NCI-H524 treated with DMSO at 0.1 percent for 48 hours (cell line): Measurements from ENCODE around the gene GAL3ST1.
A peak's percentile ranks its signal among the peaks of the same experiment; 100 is the strongest.
"Not testable (repeated sequence)": the region's sequence is repeated elsewhere in the genome, so short reads cannot be mapped to it uniquely, and the experiment has no call there.

Experiments used
- DNase-seq: peaks from one replicate; lab custom pipeline; 2025; lab: John Stamatoyannopoulos, UW

The GAL3ST1 gene

GRCh38 chr22:30596886-30597285 is 22.4 kb upstream of the GAL3ST1 start:
- DNase-seq: no peak

- no peak for DNase-seq
Observed at GRCh38 chr22:30596199-30596598, 21.7 kb upstream of the GAL3ST1 start.

GRCh38 chr22:30592360-30592713 is 17.9 kb upstream of the GAL3ST1 start:
- not testable (repeated sequence) for DNase-seq

GRCh38 chr22:30591588-30592359 is 17.3 kb upstream of the GAL3ST1 start, which contains the start of gene PES1:
Gene PES1, minus strand, starts transcription at chr22:30591910. Its CDS starts 77 bp downstream, at chr22:30591833.
- DNase-seq: peak; percentile 94

- DNase-seq: no peak
Observed at GRCh38 chr22:30591191-30591587, 16.7 kb upstream of the GAL3ST1 start.

- no peak for DNase-seq
Observed at GRCh38 chr22:30586414-30586813, 11.9 kb upstream of the GAL3ST1 start.

- no peak for DNase-seq
Observed at GRCh38 chr22:30584441-30584840, 10.0 kb upstream of the GAL3ST1 start.

GRCh38 chr22:30582788-30583545 is 8.5 kb upstream of the GAL3ST1 start:
- no peak for DNase-seq

- no peak for DNase-seq
Observed at GRCh38 chr22:30582051-30582450, 7.6 kb upstream of the GAL3ST1 start.

- DNase-seq: no peak
Observed at GRCh38 chr22:30580896-30581295, 6.4 kb upstream of the GAL3ST1 start.

- DNase-seq: no peak
Observed at GRCh38 chr22:30578481-30578880, 4.0 kb upstream of the GAL3ST1 start.

GRCh38 chr22:30575859-30576258 is 1.4 kb upstream of the GAL3ST1 start:
- DNase-seq: no peak

GRCh38 chr22:30574997-30575671 is 669 bp upstream of the GAL3ST1 start:
- DNase-seq: no peak

GRCh38 chr22:30573594-30574094 is 821 bp downstream of the GAL3ST1 start:
- DNase-seq: no peak

- no peak for DNase-seq
Observed at GRCh38 chr22:30572840-30573593, 1.4 kb downstream of the GAL3ST1 start.

- DNase-seq: no peak
Observed at GRCh38 chr22:30572210-30572609, 2.3 kb downstream of the GAL3ST1 start.

- no peak for DNase-seq
Observed at GRCh38 chr22:30569674-30570202, 4.7 kb downstream of the GAL3ST1 start.

- no peak for DNase-seq
Observed at GRCh38 chr22:30568137-30568805, 6.2 kb downstream of the GAL3ST1 start.

GRCh38 chr22:30567277-30567676 is 7.2 kb downstream of the GAL3ST1 start:
- DNase-seq: not testable (repeated sequence)

- DNase-seq: no peak
Observed at GRCh38 chr22:30566125-30566524, 8.3 kb downstream of the GAL3ST1 start.

- DNase-seq: no peak
Observed at GRCh38 chr22:30565341-30565740, 9.1 kb downstream of the GAL3ST1 start.
